HG03565 (cell line): ENCODE measurements around the gene TTLL5.

Experiments used
- ATAC-seq: cut with Tn5 transposase; IDR thresholded peaks from one replicate; pipeline ENCODE4 v1.9.1; 2021; ENCODE audit warnings: mild to moderate bottlenecking, moderate library complexity; ENCODE audit not compliant: unreplicated experiment

TTLL5 gene

GRCh38 chr14:75660630-75661498, at the start of gene TTLL5, which contains the start of gene ERG28:
TSS of gene TTLL5 (plus strand) at chr14:75661246. CDS start at chr14:75663150, 1,904 bp downstream.
TSS of gene ERG28 (minus strand) at chr14:75660876. CDS start at chr14:75657502, 3,374 bp downstream.
- peak; percentile 91 for ATAC-seq

GRCh38 chr14:75612157-75612556, 48.9 kb upstream of the TTLL5 start:
- no peak for ATAC-seq

GRCh38 chr14:75614179-75614578, 46.9 kb upstream of the TTLL5 start:
- ATAC-seq = no peak

- no peak for ATAC-seq
These were observed 45.8 kb upstream of the TTLL5 start for GRCh38 chr14:75615200-75615599.

- no peak for ATAC-seq
These were observed 41.5 kb upstream of the TTLL5 start for GRCh38 chr14:75619548-75619947.

- no peak for ATAC-seq
These were observed 36.0 kb upstream of the TTLL5 start for GRCh38 chr14:75625034-75625433.

- no peak for ATAC-seq
These were observed 34.6 kb upstream of the TTLL5 start for GRCh38 chr14:75626396-75626795.

- ATAC-seq = no peak
These were observed 34.2 kb upstream of the TTLL5 start for GRCh38 chr14:75626863-75627262.

GRCh38 chr14:75627406-75627805, 33.6 kb upstream of the TTLL5 start:
- no peak for ATAC-seq

GRCh38 chr14:75628816-75629215, 32.2 kb upstream of the TTLL5 start:
- no peak for ATAC-seq

GRCh38 chr14:75630695-75631452, 30.2 kb upstream of the TTLL5 start:
- no peak for ATAC-seq

- no peak for ATAC-seq
These were observed 29.6 kb upstream of the TTLL5 start for GRCh38 chr14:75631453-75631831.

GRCh38 chr14:75634848-75635247, 26.2 kb upstream of the TTLL5 start:
- ATAC-seq = no peak

GRCh38 chr14:75636100-75636692, 24.9 kb upstream of the TTLL5 start:
- no peak for ATAC-seq

- no peak for ATAC-seq
These were observed 20.2 kb upstream of the TTLL5 start for GRCh38 chr14:75640876-75641275.

GRCh38 chr14:75643985-75644384, 17.1 kb upstream of the TTLL5 start:
- ATAC-seq = no peak

- ATAC-seq = no peak
These were observed 16.0 kb upstream of the TTLL5 start for GRCh38 chr14:75645056-75645455.

GRCh38 chr14:75646762-75647161, 14.3 kb upstream of the TTLL5 start:
- no peak for ATAC-seq

GRCh38 chr14:75647640-75648039, 13.4 kb upstream of the TTLL5 start:
- ATAC-seq = no peak

GRCh38 chr14:75648066-75648838, 12.8 kb upstream of the TTLL5 start:
- no peak for ATAC-seq

GRCh38 chr14:75649337-75649736, 11.7 kb upstream of the TTLL5 start:
- no peak for ATAC-seq
